WTC11 (cell line): ENCODE results near the gene CLSTN2.

Source experiments
- ATF3 ChIP-seq: sonication (generic); formaldehyde crosslinking; conservative IDR thresholded peaks from 2 replicates; pipeline ENCODE4 v1.8.1; 2022; ENCODE audit warnings: mild to moderate bottlenecking, missing genetic modification reagents
- MYBL2 ChIP-seq: sonication (generic); formaldehyde crosslinking; IDR thresholded peaks from 2 replicates; pipeline ENCODE4 v1.8.1; 2023; ENCODE audit warnings: mild to moderate bottlenecking, moderate library complexity, missing genetic modification reagents
- NFE2L1 ChIP-seq: sonication (generic); formaldehyde crosslinking; IDR thresholded peaks from 2 replicates; pipeline ENCODE4 v1.8.1; 2023; ENCODE audit warnings: missing genetic modification reagents
- NFYB ChIP-seq: sonication (generic); formaldehyde crosslinking; conservative IDR thresholded peaks from 2 replicates; pipeline ENCODE4 v1.8.0; 2022; ENCODE audit warnings: low read depth, missing genetic modification reagents
- SP1 ChIP-seq: sonication (generic); formaldehyde crosslinking; conservative IDR thresholded peaks from 2 replicates; pipeline ENCODE4 v1.8.1; 2022; ENCODE audit warnings: missing genetic modification reagents
- TCF7 ChIP-seq: sonication (generic); formaldehyde crosslinking; IDR thresholded peaks from 2 replicates; pipeline ENCODE4 v1.8.0; 2022; ENCODE audit warnings: mild to moderate bottlenecking, low read depth, missing genetic modification reagents, moderate library complexity
- ZNF121 ChIP-seq: sonication (generic); formaldehyde crosslinking; IDR thresholded peaks from 2 replicates; pipeline ENCODE4 v1.8.0; 2023; ENCODE audit warnings: missing genetic modification reagents
- ZNF396 ChIP-seq: fragments of 250-450 bp; sonication (Bioruptor Pico); IDR thresholded peaks from 2 replicates; pipeline ENCODE4 v1.8.0; 2021; ENCODE audit warnings: mild to moderate bottlenecking, moderate library complexity, borderline replicate concordance
- ZNF512 ChIP-seq: sonication (generic); formaldehyde crosslinking; IDR thresholded peaks from 2 replicates; pipeline ENCODE4 v1.8.1; 2022; ENCODE audit warnings: missing genetic modification reagents, borderline replicate concordance
- TF ChIP-seq, protein P1 (sequence below): fragments of 200-600 bp; IDR thresholded peaks from 2 replicates; pipeline ENCODE4 v1.8.0; 2022; ENCODE audit warnings: antibody characterized with exemption
- TF ChIP-seq, protein P2 (sequence below): sonication (generic); formaldehyde crosslinking; IDR thresholded peaks from 2 replicates; pipeline ENCODE4 v1.8.1; 2022; ENCODE audit warnings: low read depth, missing genetic modification reagents, borderline replicate concordance
- TF ChIP-seq, protein P3 (sequence below): sonication (generic); formaldehyde crosslinking; IDR thresholded peaks from 2 replicates; pipeline ENCODE4 v1.8.1; 2022; ENCODE audit warnings: mild to moderate bottlenecking, moderate library complexity, missing genetic modification reagents
- TF ChIP-seq, protein P4 (sequence below): sonication (generic); formaldehyde crosslinking; IDR thresholded peaks from 2 replicates; pipeline ENCODE4 v1.8.0; 2022; ENCODE audit warnings: mild to moderate bottlenecking, missing genetic modification reagents
- TF ChIP-seq, protein P5 (sequence below): sonication (generic); formaldehyde crosslinking; IDR thresholded peaks from 2 replicates; pipeline ENCODE4 v1.8.0; 2023; ENCODE audit warnings: missing genetic modification reagents

DNA sequence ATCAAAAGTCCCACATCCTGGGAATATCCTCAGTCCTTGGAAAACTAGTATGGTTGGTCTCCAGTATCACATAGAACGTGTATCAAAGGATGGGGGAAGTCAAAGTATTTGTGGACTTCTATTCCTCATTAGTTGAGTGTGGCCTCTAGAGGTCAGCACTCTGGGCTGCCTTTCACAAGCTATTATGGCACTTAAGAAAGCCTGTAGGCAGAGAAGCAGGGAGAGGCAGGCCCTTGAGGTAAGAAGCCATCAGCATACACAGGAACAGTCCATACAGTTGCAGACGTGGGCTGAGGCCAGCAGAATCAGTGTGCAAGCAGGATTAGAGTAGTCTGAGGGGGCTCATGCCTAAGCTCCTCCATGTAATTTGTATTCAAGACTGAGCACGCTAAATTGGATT lies 341.7 kb downstream of the CLSTN2 start:
- no peak for TF ChIP-seq NFYB (CRISPR knock-in tag)
- TF ChIP-seq, protein P1, sequence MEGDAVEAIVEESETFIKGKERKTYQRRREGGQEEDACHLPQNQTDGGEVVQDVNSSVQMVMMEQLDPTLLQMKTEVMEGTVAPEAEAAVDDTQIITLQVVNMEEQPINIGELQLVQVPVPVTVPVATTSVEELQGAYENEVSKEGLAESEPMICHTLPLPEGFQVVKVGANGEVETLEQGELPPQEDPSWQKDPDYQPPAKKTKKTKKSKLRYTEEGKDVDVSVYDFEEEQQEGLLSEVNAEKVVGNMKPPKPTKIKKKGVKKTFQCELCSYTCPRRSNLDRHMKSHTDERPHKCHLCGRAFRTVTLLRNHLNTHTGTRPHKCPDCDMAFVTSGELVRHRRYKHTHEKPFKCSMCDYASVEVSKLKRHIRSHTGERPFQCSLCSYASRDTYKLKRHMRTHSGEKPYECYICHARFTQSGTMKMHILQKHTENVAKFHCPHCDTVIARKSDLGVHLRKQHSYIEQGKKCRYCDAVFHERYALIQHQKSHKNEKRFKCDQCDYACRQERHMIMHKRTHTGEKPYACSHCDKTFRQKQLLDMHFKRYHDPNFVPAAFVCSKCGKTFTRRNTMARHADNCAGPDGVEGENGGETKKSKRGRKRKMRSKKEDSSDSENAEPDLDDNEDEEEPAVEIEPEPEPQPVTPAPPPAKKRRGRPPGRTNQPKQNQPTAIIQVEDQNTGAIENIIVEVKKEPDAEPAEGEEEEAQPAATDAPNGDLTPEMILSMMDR = no peak
- TF ChIP-seq, protein P2, sequence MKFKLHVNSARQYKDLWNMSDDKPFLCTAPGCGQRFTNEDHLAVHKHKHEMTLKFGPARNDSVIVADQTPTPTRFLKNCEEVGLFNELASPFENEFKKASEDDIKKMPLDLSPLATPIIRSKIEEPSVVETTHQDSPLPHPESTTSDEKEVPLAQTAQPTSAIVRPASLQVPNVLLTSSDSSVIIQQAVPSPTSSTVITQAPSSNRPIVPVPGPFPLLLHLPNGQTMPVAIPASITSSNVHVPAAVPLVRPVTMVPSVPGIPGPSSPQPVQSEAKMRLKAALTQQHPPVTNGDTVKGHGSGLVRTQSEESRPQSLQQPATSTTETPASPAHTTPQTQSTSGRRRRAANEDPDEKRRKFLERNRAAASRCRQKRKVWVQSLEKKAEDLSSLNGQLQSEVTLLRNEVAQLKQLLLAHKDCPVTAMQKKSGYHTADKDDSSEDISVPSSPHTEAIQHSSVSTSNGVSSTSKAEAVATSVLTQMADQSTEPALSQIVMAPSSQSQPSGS (CRISPR knock-in tag) = no peak
- no peak for TF ChIP-seq TCF7
- TF ChIP-seq, protein P3, sequence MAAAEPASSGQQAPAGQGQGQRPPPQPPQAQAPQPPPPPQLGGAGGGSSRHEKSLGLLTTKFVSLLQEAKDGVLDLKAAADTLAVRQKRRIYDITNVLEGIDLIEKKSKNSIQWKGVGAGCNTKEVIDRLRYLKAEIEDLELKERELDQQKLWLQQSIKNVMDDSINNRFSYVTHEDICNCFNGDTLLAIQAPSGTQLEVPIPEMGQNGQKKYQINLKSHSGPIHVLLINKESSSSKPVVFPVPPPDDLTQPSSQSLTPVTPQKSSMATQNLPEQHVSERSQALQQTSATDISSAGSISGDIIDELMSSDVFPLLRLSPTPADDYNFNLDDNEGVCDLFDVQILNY = no peak
- TF ChIP-seq MYBL2 = no peak
- TF ChIP-seq SP1 (CRISPR knock-in tag) = no peak
- TF ChIP-seq, protein P4, sequence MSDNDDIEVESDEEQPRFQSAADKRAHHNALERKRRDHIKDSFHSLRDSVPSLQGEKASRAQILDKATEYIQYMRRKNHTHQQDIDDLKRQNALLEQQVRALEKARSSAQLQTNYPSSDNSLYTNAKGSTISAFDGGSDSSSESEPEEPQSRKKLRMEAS (CRISPR knock-in tag) = no peak
- TF ChIP-seq ZNF121 (CRISPR knock-in tag) = no peak
- no peak for TF ChIP-seq ATF3 (CRISPR knock-in tag)
- TF ChIP-seq, protein P5, sequence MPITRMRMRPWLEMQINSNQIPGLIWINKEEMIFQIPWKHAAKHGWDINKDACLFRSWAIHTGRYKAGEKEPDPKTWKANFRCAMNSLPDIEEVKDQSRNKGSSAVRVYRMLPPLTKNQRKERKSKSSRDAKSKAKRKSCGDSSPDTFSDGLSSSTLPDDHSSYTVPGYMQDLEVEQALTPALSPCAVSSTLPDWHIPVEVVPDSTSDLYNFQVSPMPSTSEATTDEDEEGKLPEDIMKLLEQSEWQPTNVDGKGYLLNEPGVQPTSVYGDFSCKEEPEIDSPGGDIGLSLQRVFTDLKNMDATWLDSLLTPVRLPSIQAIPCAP = no peak
- no peak for TF ChIP-seq ZNF396 (CRISPR knock-in tag)
- TF ChIP-seq NFE2L1 (CRISPR knock-in tag) = no peak
- TF ChIP-seq ZNF512 (CRISPR knock-in tag) = no peak
